IMR-90 (cell line): ENCODE measurements around the gene SYVN1.

Source experiments
- CEBPB ChIP-seq: IDR thresholded peaks from 2 replicates; pipeline ENCODE4 v1.6.1; 2012; ENCODE audit warnings: low read depth, low read length, improper control_type of control experiment
- CHD1 ChIP-seq: IDR thresholded peaks from 2 replicates; pipeline ENCODE4 v1.6.1; 2012; ENCODE audit warnings: low read depth, low read length, improper control_type of control experiment
- FOS ChIP-seq: fragments of 150-350 bp; IDR thresholded peaks from 2 replicates; pipeline ENCODE4 v1.6.1; 2016; ENCODE audit warnings: low read depth, low read length
- MAFK ChIP-seq: IDR thresholded peaks from 2 replicates; pipeline ENCODE4 v1.6.1; 2012; ENCODE audit warnings: low read depth, low read length, improper control_type of control experiment
- POLR2A ChIP-seq: IDR thresholded peaks from 2 replicates; pipeline ENCODE4 v1.6.1; 2012; ENCODE audit warnings: mild to moderate bottlenecking, low read depth, low read length
- SMC3 ChIP-seq: fragments of 150-350 bp; IDR thresholded peaks from 2 replicates; pipeline ENCODE4 v1.6.1; 2016; ENCODE audit warnings: low read depth, mild to moderate bottlenecking, antibody characterized with exemption, low read length, moderate library complexity
- TF ChIP-seq, protein P1 (sequence below): conservative IDR thresholded peaks from 2 replicates; pipeline ENCODE4 v1.5.1; 2012; ENCODE audit warnings: mild to moderate bottlenecking, low read depth, low read length, improper control_type of control experiment
- TF ChIP-seq, protein P2 (sequence below): fragments of 150-350 bp; IDR thresholded peaks from 2 replicates; pipeline ENCODE4 v1.6.1; 2016; ENCODE audit warnings: low read depth, mild to moderate bottlenecking, low read length, moderate library complexity, borderline replicate concordance
- TF ChIP-seq, protein P3 (sequence below): fragments of 150-350 bp; IDR thresholded peaks from 2 replicates; pipeline ENCODE4 v1.6.1; 2017; ENCODE audit warnings: mild to moderate bottlenecking, antibody characterized with exemption, low read length, low read depth

DNA sequence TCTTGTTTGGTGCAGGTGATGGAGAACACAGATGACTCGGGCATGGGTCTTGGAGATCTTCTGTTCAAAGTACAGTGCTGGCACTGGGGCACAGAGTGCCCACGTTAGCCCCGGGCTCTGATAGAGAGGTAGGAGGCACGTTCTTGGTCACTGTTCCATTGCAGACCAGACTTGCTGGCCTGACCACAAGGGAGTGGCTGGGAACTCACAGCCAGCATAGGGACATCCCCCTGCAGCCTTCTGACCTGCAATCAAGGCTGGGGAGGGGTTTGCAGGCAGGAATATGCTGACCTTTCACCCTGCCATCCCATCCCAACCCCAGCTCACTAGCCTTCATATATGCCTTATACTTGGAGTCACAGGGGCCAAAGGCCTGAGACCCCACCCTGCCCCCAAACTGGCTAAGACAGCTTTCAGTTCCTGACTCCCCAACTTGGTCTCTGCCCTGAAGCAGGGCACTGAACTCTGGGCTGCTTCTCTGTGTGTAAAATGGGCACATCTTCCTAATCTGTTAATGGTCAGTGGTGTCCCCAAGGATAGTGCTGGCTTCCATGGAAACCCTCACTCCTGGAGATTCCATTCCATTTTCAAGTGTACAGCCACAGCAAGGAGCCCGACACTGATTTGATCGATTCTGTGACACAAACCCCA is 7.6 kb downstream of the SYVN1 start:
- TF ChIP-seq SMC3 = no peak
- TF ChIP-seq, protein P1, sequence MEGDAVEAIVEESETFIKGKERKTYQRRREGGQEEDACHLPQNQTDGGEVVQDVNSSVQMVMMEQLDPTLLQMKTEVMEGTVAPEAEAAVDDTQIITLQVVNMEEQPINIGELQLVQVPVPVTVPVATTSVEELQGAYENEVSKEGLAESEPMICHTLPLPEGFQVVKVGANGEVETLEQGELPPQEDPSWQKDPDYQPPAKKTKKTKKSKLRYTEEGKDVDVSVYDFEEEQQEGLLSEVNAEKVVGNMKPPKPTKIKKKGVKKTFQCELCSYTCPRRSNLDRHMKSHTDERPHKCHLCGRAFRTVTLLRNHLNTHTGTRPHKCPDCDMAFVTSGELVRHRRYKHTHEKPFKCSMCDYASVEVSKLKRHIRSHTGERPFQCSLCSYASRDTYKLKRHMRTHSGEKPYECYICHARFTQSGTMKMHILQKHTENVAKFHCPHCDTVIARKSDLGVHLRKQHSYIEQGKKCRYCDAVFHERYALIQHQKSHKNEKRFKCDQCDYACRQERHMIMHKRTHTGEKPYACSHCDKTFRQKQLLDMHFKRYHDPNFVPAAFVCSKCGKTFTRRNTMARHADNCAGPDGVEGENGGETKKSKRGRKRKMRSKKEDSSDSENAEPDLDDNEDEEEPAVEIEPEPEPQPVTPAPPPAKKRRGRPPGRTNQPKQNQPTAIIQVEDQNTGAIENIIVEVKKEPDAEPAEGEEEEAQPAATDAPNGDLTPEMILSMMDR = no peak
- TF ChIP-seq FOS = no peak
- TF ChIP-seq, protein P2, sequence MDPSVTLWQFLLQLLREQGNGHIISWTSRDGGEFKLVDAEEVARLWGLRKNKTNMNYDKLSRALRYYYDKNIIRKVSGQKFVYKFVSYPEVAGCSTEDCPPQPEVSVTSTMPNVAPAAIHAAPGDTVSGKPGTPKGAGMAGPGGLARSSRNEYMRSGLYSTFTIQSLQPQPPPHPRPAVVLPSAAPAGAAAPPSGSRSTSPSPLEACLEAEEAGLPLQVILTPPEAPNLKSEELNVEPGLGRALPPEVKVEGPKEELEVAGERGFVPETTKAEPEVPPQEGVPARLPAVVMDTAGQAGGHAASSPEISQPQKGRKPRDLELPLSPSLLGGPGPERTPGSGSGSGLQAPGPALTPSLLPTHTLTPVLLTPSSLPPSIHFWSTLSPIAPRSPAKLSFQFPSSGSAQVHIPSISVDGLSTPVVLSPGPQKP = no peak
- TF ChIP-seq, protein P3, sequence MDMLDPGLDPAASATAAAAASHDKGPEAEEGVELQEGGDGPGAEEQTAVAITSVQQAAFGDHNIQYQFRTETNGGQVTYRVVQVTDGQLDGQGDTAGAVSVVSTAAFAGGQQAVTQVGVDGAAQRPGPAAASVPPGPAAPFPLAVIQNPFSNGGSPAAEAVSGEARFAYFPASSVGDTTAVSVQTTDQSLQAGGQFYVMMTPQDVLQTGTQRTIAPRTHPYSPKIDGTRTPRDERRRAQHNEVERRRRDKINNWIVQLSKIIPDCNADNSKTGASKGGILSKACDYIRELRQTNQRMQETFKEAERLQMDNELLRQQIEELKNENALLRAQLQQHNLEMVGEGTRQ = no peak
- TF ChIP-seq CEBPB = no peak
- no peak for TF ChIP-seq POLR2A
- TF ChIP-seq MAFK = no peak
- TF ChIP-seq CHD1 = no peak
